ENCODE data around the gene NPRL2.

DNA sequence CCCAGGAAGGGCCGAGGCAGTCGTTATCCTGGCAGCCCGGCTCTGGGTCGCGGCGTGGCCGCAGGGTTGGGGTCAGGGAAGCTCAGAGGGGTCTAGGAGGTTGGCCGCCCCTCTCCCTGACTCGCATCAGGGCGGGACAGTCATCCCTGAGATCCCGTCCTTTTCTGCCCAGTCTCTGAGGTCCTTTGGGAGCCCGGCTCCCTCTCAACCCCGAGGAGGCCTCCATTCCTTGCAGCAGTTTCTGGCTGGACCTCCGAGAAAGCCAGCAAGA lies 28.5 kb downstream of the NPRL2 start:
- no peak for TF ChIP-seq TAF1 (IDR thresholded peaks at IDR 0.05; ENCODE audit: borderline replicate concordance, low read depth, low read length)
- TF ChIP-seq POLR2AphosphoS5 (IDR thresholded peaks at IDR 0.05; ENCODE audit: low read depth, low read length), result no peak
- TF ChIP-seq POLR2A (IDR thresholded peaks at IDR 0.05; ENCODE audit: low read depth, low read length), result no peak

All from GM12892 (cell line).